ENCODE data around the gene COL4A6. TPM values are rescaled to one million over a fixed set of nuclear protein-coding genes. Genes with fewer than 3 reads are reported as not detected.

Gene COL4A6
- total RNA-seq, 1 experiment from 2014 or later = 2.4 TPM

GRCh38 chrX:108304210-108304609 is 134.0 kb downstream of the COL4A6 start:
- POLR2A ChIA-PET = no interaction called here
- no TSS peak for BruUV-seq (replicated peaks)
- RAD21 ChIA-PET (ENCODE audit: low non-redundant PET in 1 of 2, low total read pairs in 2 of 2, uncharacterized antibody in 2 of 2, unreplicated experiment in 2 of 2) = no interaction called here
- H3K4me2 ChIP-seq (ENCODE audit: low read length) = no peak overlapping the region
- no peak overlapping the region for H2AFZ ChIP-seq (ENCODE audit: low read depth, low read length, poor library complexity, severe bottlenecking)
- no peaks in the 10 kb centered on the region for H4K20me1 ChIP-seq (ENCODE audit: insufficient read depth)
- H3K9me3 ChIP-seq (ENCODE audit: control insufficient read depth in 1 of 2, insufficient read depth in 1 of 2, low read depth in 1 of 2, low read length in 2 of 2) = no peaks in the 10 kb centered on the region
- ATAC-seq (peak; percentile 58; the same call in 1 of the 2 replicates), DNase-seq (ENCODE audit: low read depth, low spot score) (no peak)
- no peaks in the 10 kb centered on the region for H3K36me3 ChIP-seq (ENCODE audit: control insufficient read depth in 1 of 2, insufficient read depth in 2 of 2, low read length in 2 of 2)
- no peak overlapping the region for H3K4me3 ChIP-seq (replicated peaks in 1 of 2; ENCODE audit: low read depth in 1 of 2, low read length in 2 of 2)
- no peak overlapping the region for H3K27ac ChIP-seq (ENCODE audit: low read depth, low read length)
- H3K9me2 ChIP-seq (ENCODE audit: insufficient read depth) = no peaks in the 10 kb centered on the region
- TF ChIP-seq RAD21 (IDR thresholded peaks at IDR 0.05; ENCODE audit: low read depth) (peak; percentile 59), CEBPB (IDR thresholded peaks at IDR 0.05; ENCODE audit: low read depth) (no peak), EGR1 (IDR thresholded peaks at IDR 0.05; ENCODE audit: low read depth) (no peak)
- TF ChIP-seq, protein P1, sequence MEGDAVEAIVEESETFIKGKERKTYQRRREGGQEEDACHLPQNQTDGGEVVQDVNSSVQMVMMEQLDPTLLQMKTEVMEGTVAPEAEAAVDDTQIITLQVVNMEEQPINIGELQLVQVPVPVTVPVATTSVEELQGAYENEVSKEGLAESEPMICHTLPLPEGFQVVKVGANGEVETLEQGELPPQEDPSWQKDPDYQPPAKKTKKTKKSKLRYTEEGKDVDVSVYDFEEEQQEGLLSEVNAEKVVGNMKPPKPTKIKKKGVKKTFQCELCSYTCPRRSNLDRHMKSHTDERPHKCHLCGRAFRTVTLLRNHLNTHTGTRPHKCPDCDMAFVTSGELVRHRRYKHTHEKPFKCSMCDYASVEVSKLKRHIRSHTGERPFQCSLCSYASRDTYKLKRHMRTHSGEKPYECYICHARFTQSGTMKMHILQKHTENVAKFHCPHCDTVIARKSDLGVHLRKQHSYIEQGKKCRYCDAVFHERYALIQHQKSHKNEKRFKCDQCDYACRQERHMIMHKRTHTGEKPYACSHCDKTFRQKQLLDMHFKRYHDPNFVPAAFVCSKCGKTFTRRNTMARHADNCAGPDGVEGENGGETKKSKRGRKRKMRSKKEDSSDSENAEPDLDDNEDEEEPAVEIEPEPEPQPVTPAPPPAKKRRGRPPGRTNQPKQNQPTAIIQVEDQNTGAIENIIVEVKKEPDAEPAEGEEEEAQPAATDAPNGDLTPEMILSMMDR (IDR thresholded peaks at IDR 0.05 in 2 of 3, conservative IDR thresholded peaks at IDR 0.05 in 1 of 3; ENCODE audit: borderline replicate concordance in 1 of 3, insufficient read depth in 1 of 3, low read depth in 2 of 3, low read length in 2 of 3) = peak; percentile 34 to 59 (median 49); a peak in 5 of 6 replicates
- CTCF ChIA-PET = interaction anchor here (0.9 to 1.9 kb wide), 4 partner anchors 80 to 213 kb away, joined by 3 to 6 read pairs (median 4); partner anchors contain the start of gene PSMD10
- H3K9ac ChIP-seq (ENCODE audit: low read length) = no peak overlapping the region
- H3K79me2 ChIP-seq (ENCODE audit: insufficient read depth, low read length) = no peaks in the 10 kb centered on the region
- no peaks in the 10 kb centered on the region for H3K27me3 ChIP-seq (ENCODE audit: insufficient read depth, low read length)
- intact Hi-C loops (cut with micrococcal nuclease) = no loop called here
- peaks cover 0 to 18% of the 10 kb centered on the region in 2 experiments; a peak in 3 of 4 replicates for H3K4me1 ChIP-seq (ENCODE audit: control insufficient read depth in 1 of 2, insufficient read depth in 2 of 2, low read length in 2 of 2)

DNA sequence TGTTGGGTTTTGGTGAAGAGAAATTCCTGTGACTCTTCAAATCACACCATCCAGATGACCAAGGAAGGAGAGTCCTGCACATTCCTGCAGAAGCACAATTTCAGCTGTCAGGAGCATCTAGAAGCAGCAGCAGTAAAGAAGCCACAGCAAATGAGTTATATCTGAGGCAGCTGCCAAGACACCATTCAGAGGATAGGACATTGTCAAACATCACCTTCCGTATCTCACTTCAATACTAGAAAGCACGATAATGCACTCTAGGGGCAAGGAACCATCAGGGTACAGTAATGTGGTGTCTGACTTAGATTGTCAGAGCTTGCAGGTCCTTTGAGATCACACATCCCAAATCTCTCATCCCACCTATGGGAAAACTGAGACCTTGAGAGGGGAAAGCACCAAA is 134.5 kb downstream of the COL4A6 start:
- RAD21 ChIA-PET (ENCODE audit: low non-redundant PET in 1 of 2, low total read pairs in 2 of 2, uncharacterized antibody in 2 of 2, unreplicated experiment in 2 of 2) = no interaction called here
- Histone ChIP-seq H3K9me3 (ENCODE audit: control insufficient read depth in 1 of 2, insufficient read depth in 1 of 2, low read depth in 1 of 2, low read length in 2 of 2) (no peaks in the 10 kb centered on the region), H3K79me2 (ENCODE audit: insufficient read depth, low read length) (no peaks in the 10 kb centered on the region), H2AFZ (ENCODE audit: low read depth, low read length, poor library complexity, severe bottlenecking) (no peak overlapping the region), H3K4me1 (ENCODE audit: control insufficient read depth in 1 of 2, insufficient read depth in 2 of 2, low read length in 2 of 2) (peaks cover 0 to 13% of the 10 kb centered on the region in 2 experiments; a peak in 2 of 4 replicates), H3K27ac (ENCODE audit: low read depth, low read length) (no peak overlapping the region), H3K4me3 (replicated peaks in 1 of 2; ENCODE audit: low read depth in 1 of 2, low read length in 2 of 2) (no peak overlapping the region), H3K9ac (ENCODE audit: low read length) (no peak overlapping the region), H3K4me2 (ENCODE audit: low read length) (no peak overlapping the region), H3K9me2 (ENCODE audit: insufficient read depth) (no peaks in the 10 kb centered on the region), H4K20me1 (ENCODE audit: insufficient read depth) (no peaks in the 10 kb centered on the region), H3K27me3 (ENCODE audit: insufficient read depth, low read length) (no peaks in the 10 kb centered on the region), H3K36me3 (ENCODE audit: control insufficient read depth in 1 of 2, insufficient read depth in 2 of 2, low read length in 2 of 2) (no peaks in the 10 kb centered on the region)
- ATAC-seq (no peak), DNase-seq (ENCODE audit: low read depth, low spot score) (no peak)
- CTCF ChIA-PET = interaction anchor here (0.9 to 1.9 kb wide), 4 partner anchors 79 to 212 kb away, joined by 3 to 6 read pairs (median 4); partner anchors contain the start of gene PSMD10
- POLR2A ChIA-PET = no interaction called here
- TF ChIP-seq JUND (IDR thresholded peaks at IDR 0.05) (no peak), ZFX (IDR thresholded peaks at IDR 0.05) (no peak)
- intact Hi-C loops (cut with micrococcal nuclease) = no loop called here
- BruUV-seq (replicated peaks) = no TSS peak
